GM13977 (cell line): ENCODE data around the gene CDH13.

Experiments used
- DNase-seq: peaks from one replicate; pipeline ENCODE4 v3.0.0; 2012; ENCODE audit warnings: low spot score
- in situ Hi-C: fragments of 300-500 bp; cut with MboI; formaldehyde crosslinking; loops from one replicate; pipeline ENCODE4 v1.12.0; 2022; ENCODE audit warnings: low sequenced_read_pairs, low pct_unique_long_range_greater_than_20kb, mixed read lengths, inconsistent platforms; ENCODE audit not compliant: unreplicated experiment
- TF ChIP-seq, protein P1 (sequence below): IDR thresholded peaks from 2 replicates; pipeline ENCODE4 v1.5.1; 2012; ENCODE audit warnings: mild to moderate bottlenecking, control low read depth; ENCODE audit not compliant: insufficient read depth; ENCODE audit errors: extremely low read depth, missing control alignments

The CDH13 gene

DNA sequence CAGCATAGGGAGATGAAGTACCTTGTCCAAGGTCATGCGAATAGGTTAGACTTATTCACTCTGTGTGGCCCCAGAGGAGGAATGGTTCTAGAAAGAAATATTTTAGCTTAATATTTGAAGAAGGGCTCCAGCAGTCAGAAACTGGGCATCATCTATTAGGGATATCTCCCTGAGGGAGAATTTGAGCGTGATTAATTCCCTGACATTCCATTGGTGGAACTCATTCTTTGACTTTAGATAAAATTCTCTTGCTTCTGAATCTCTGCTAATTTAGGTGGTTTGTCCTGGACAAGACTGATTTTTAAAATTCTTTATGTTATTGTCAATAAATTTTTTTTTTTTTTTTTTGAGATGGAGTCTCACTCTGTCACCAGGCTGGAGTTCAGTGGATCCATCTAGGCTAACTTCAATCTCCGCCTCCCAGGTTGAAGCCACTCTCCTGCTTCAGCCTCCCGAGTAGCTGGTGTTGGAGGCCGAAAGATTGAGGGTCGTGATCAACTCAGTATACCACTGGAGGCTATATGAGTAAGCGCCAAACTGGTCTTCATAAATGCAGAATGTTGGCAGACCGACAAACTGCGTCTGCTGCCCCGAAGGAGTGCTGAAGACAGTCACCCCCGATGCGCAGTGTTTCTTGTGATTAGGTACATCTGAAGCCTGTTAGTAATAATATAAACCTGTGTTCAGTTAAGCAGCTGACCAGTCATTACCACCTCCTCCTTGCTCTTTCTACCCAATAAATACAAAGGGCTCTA is 913.1 kb downstream of the CDH13 start:
- in situ Hi-C loops, result no loop called here
- DNase-seq, result no peak

DNA sequence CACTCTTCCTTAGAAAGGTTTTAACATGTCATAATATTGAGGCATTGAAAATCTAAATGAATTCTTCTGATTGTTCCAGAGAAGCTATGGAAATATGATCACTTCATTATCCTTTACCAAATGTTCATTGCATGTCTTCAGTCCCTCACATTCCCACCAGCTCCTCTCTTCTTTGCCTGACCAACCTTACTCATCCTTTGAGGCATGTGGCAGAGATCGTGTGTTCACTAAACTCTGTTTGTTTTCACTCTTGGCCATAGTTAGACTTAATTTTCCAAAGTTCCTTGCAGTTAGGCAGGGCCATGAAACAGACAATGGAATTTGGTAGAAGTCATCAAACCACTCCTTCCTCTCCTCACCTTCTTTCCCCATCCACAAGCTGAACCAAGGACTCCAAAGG is 914.5 kb downstream of the CDH13 start:
- TF ChIP-seq, protein P1, sequence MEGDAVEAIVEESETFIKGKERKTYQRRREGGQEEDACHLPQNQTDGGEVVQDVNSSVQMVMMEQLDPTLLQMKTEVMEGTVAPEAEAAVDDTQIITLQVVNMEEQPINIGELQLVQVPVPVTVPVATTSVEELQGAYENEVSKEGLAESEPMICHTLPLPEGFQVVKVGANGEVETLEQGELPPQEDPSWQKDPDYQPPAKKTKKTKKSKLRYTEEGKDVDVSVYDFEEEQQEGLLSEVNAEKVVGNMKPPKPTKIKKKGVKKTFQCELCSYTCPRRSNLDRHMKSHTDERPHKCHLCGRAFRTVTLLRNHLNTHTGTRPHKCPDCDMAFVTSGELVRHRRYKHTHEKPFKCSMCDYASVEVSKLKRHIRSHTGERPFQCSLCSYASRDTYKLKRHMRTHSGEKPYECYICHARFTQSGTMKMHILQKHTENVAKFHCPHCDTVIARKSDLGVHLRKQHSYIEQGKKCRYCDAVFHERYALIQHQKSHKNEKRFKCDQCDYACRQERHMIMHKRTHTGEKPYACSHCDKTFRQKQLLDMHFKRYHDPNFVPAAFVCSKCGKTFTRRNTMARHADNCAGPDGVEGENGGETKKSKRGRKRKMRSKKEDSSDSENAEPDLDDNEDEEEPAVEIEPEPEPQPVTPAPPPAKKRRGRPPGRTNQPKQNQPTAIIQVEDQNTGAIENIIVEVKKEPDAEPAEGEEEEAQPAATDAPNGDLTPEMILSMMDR, result no peak
- no peak for DNase-seq
- in situ Hi-C loops, result no loop called here

More for the DNA sequence above, 913.1 kb downstream of the CDH13 start:
- TF ChIP-seq, protein P1, result no peak

DNA sequence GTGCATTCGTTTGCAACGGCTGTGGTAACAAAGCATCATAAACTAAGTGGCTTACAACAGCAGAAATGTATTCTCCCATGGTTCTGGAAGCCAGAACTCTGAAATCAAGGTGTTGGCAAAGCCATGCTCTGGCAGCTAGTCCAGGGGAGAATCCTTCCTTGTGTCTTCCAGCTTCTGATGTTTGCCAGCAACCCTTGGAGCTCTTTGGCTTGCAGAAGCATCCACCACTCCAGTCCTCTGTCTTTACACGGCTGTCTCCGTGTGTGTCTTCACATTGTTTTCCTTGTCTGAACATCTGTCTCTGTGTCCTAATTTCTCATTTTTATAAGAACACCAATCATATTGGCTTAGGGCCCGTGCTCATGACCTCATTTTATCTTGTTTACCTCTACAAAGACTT is 915.7 kb downstream of the CDH13 start:
- TF ChIP-seq, protein P1, result no peak
- in situ Hi-C loops, result no loop called here
- DNase-seq, result no peak

- no peak for DNase-seq
- in situ Hi-C loops, result no loop called here
- TF ChIP-seq, protein P1, result no peak
Observed at GRCh38 chr16:83549316-83550182, 922.8 kb downstream of the CDH13 start.

DNA sequence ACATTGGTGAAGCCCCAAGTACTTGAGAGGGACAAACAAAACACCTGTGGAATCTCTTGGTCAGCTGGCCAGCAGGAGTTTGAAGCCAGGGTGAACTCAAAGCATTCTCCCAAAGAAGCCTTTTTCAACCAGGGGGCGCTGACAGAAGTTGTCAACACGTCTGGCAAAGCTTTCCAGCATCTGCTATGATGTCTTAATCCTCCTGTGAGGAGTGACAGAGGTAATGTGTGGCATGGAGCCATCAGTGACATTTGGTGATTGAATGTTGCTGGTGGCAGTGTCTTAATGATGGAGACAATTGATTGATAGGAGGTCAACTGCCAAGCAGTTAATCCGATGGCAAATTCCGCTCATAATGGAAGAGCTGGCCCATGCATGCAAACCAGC is 923.4 kb downstream of the CDH13 start:
- in situ Hi-C loops, result no loop called here
- no peak for DNase-seq
- TF ChIP-seq, protein P1, result no peak

DNA sequence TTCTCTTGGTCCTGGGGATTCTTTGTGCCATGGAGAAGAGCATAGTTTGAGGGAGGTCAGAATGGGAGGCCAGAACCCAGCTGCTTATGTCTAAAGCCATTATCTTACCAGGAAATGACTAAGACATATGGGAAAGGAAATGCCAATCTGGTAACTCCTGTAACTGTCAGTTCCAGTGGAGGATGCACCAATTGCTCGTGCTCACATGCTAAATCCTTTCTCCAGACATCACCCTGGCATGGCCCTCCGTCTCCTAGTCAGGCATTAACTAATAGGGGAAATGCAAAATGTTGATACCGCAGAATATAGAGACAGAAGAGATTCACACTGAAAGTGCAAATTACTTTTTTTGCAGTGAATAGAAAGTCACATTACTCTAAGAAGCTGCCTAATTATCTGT is 925.5 kb downstream of the CDH13 start:
- in situ Hi-C loops, result no loop called here
- no peak for DNase-seq

More for the DNA sequence above, 925.5 kb downstream of the CDH13 start:
- TF ChIP-seq, protein P1, result no peak
